Activated CD8-positive, alpha-beta memory T cell treated with anti-CD3 and anti-CD28 coated beads for 36 hours (primary cell): ENCODE results near the gene SIN3B. TPM values are rescaled to one million over a fixed set of nuclear protein-coding genes. Genes with fewer than 3 reads are reported as not detected.

Experiments used
- CTCF ChIA-PET: fragments of 350-600 bp; sonication (Branson Sonifier 250); formaldehyde crosslinking; loops from one replicate; lab custom pipeline; 2021; ENCODE audit warnings: antibody characterized with exemption; lab: Charles Lee
- POLR2A ChIA-PET: fragments of 350-600 bp; sonication (Branson Sonifier 250); formaldehyde crosslinking; loops from one replicate; lab custom pipeline; 2021; ENCODE audit warnings: antibody characterized with exemption; lab: Charles Lee
- total RNA-seq, 2 experiments: library from RNA; stranded (reverse); gene quantifications; one replicate each; pipeline ENCODE4 v1.2.3, GENCODE V29; 2021

SIN3B gene
- total RNA-seq, 2 experiments from 2014 or later = 29.9 to 31.3 TPM

- ChIA-PET CTCF (no interaction called here), POLR2A (no interaction called here)
Measured at GRCh38 chr19:16897856-16898161, 68.6 kb downstream of the SIN3B start.

GRCh38 chr19:16898361-16899015, 69.3 kb downstream of the SIN3B start:
- ChIA-PET POLR2A (no interaction called here), CTCF (no interaction called here)

- POLR2A ChIA-PET = no interaction called here
Measured at GRCh38 chr19:16899566-16900075, 70.4 kb downstream of the SIN3B start.

GRCh38 chr19:16901491-16902175, 72.4 kb downstream of the SIN3B start:
- ChIA-PET POLR2A (no interaction called here), CTCF (no interaction called here)

More at GRCh38 chr19:16899566-16900075, 70.4 kb downstream of the SIN3B start:
- CTCF ChIA-PET = interaction anchor here (0.6 kb wide), 1 partner anchor 128 kb away, joined by 6 read pairs; no protein-coding TSS in a partner anchor

GRCh38 chr19:16902545-16902944, 73.3 kb downstream of the SIN3B start:
- ChIA-PET CTCF (no interaction called here), POLR2A (no interaction called here)

GRCh38 chr19:16903347-16903746, 74.1 kb downstream of the SIN3B start:
- ChIA-PET CTCF (no interaction called here), POLR2A (no interaction called here)

GRCh38 chr19:16904599-16904998, 75.4 kb downstream of the SIN3B start:
- CTCF ChIA-PET = no interaction called here
- POLR2A ChIA-PET = no interaction called here

GRCh38 chr19:16908759-16909158, 79.6 kb downstream of the SIN3B start:
- ChIA-PET POLR2A (no interaction called here), CTCF (no interaction called here)

- ChIA-PET POLR2A (no interaction called here), CTCF (no interaction called here)
Measured at GRCh38 chr19:16911046-16911445, 81.8 kb downstream of the SIN3B start.

- POLR2A ChIA-PET = no interaction called here
- CTCF ChIA-PET = no interaction called here
Measured at GRCh38 chr19:16912780-16913179, 83.6 kb downstream of the SIN3B start.

- POLR2A ChIA-PET = no interaction called here
- CTCF ChIA-PET = no interaction called here
Measured at GRCh38 chr19:16914421-16914820, 85.2 kb downstream of the SIN3B start.

- CTCF ChIA-PET = no interaction called here
Measured at GRCh38 chr19:16915135-16915534, 85.9 kb downstream of the SIN3B start.

GRCh38 chr19:16915734-16916133, 86.5 kb downstream of the SIN3B start:
- ChIA-PET CTCF (no interaction called here), POLR2A (no interaction called here)

More at GRCh38 chr19:16915135-16915534, 85.9 kb downstream of the SIN3B start:
- POLR2A ChIA-PET = no interaction called here

- POLR2A ChIA-PET = no interaction called here
- CTCF ChIA-PET = no interaction called here
Measured at GRCh38 chr19:16917401-16917800, 88.2 kb downstream of the SIN3B start.

GRCh38 chr19:16919496-16919895, 90.3 kb downstream of the SIN3B start:
- POLR2A ChIA-PET = no interaction called here

GRCh38 chr19:16920816-16921529, 91.8 kb downstream of the SIN3B start:
- POLR2A ChIA-PET = no interaction called here
- CTCF ChIA-PET = no interaction called here

More at GRCh38 chr19:16919496-16919895, 90.3 kb downstream of the SIN3B start:
- CTCF ChIA-PET = no interaction called here

- ChIA-PET POLR2A (no interaction called here), CTCF (no interaction called here)
Measured at GRCh38 chr19:16921766-16922591, 92.8 kb downstream of the SIN3B start.

- ChIA-PET POLR2A (no interaction called here), CTCF (no interaction called here)
Measured at GRCh38 chr19:16922592-16922934, 93.4 kb downstream of the SIN3B start.

- POLR2A ChIA-PET = no interaction called here
- CTCF ChIA-PET = no interaction called here
Measured at GRCh38 chr19:16922949-16923348, 93.8 kb downstream of the SIN3B start.

- ChIA-PET POLR2A (no interaction called here), CTCF (no interaction called here)
Measured at GRCh38 chr19:16927883-16928282, 98.7 kb downstream of the SIN3B start.
